Activated T-cell treated with anti-CD3 and anti-CD28 coated beads, Interleukin-2, amount 50 U/mL, for 4 hours (primary cell): Measurements from ENCODE around the gene SACS. TPM values are rescaled to one million over a fixed set of nuclear protein-coding genes. Genes with fewer than 3 reads are reported as not detected.

Experiments
- ATAC-seq, 2 donors: fragments of 200-7000 bp; cut with Tn5 transposase; one replicate each; pipeline ENCODE4 v1.10.0; 2021
- DNase-seq: peaks from one replicate; pipeline ENCODE4 v3.0.0-alpha.2; 2020
- H3K27me3 Mint-ChIP-seq: one replicate; pipeline ENCODE4 v1.8.0; 2021; ENCODE audit warnings: low read depth, mixed read lengths
- H3K36me3 Mint-ChIP-seq: one replicate; pipeline ENCODE4 v1.8.0; 2022; ENCODE audit warnings: mixed read lengths; ENCODE audit not compliant: insufficient read depth
- H3K4me1 Mint-ChIP-seq: one replicate; pipeline ENCODE4 v1.8.0; 2021; ENCODE audit warnings: low read depth, mixed read lengths
- H3K4me3 Mint-ChIP-seq: one replicate; pipeline ENCODE4 v1.8.0; 2021; ENCODE audit warnings: mild to moderate bottlenecking, moderate library complexity, mixed read lengths
- H3K9me3 Mint-ChIP-seq: one replicate; pipeline ENCODE4 v1.8.0; 2021; ENCODE audit warnings: mixed read lengths
- total RNA-seq, 3 donors: library from RNA; stranded (reverse); gene quantifications; one replicate each; pipeline ENCODE4 v1.2.1, GENCODE V29; 2021

SACS gene
- total RNA-seq, 3 donors from 2014 or later = 46.5 to 55.0 (median 51.5) TPM

- Mint-ChIP-seq H3K4me1 (no peaks in the 10 kb centered on the region), H3K4me3 (no peak overlapping the region), H3K27me3 (peaks cover 10% of the 10 kb centered on the region), H3K36me3 (no peaks in the 10 kb centered on the region), H3K9me3 (no peaks in the 10 kb centered on the region)
- no peak for ATAC-seq
- no peak for DNase-seq
Measured at GRCh38 chr13:23288564-23288963, 144.9 kb downstream of the SACS start.

GRCh38 chr13:23279321-23279720 lies 154.2 kb downstream of the SACS start:
- DNase-seq (no peak), ATAC-seq (no peak)
- peaks cover 5% of the 10 kb centered on the region for H3K27me3 Mint-ChIP-seq

More at GRCh38 chr13:23279321-23279720, 154.2 kb downstream of the SACS start:
- no peaks in the 10 kb centered on the region for H3K36me3 Mint-ChIP-seq
- no peak overlapping the region for H3K4me3 Mint-ChIP-seq
- no peaks in the 10 kb centered on the region for H3K9me3 Mint-ChIP-seq
- no peaks in the 10 kb centered on the region for H3K4me1 Mint-ChIP-seq

Other genes starting within 250 kb of the SACS start
- under 1 TPM in 2 of 3 donors, not detected in 1; 0.05 to 0.18 TPM for gene TNFRSF19, start 136.7 kb upstream of the SACS start, total RNA-seq